IMR-90 (cell line): ENCODE measurements around the gene TENT5C. TPM values are rescaled to one million over a fixed set of nuclear protein-coding genes. Genes with fewer than 3 reads are reported as not detected.

Experiments used
- ATAC-seq: fragments of 200-7000 bp; cut with Tn5 transposase; 2 replicates; pipeline ENCODE4 v1.9.1; 2020; ENCODE audit warnings: low read depth, mild to moderate bottlenecking, moderate library complexity
- BruUV-seq: library from RNA; stranded (reverse); fragments of 400-500 nt; replicated peaks from 2 replicates; lab custom pipeline; 2021; lab: Mats Ljungman, UMichigan
- CTCF ChIA-PET: fragments of 300-600 bp; formaldehyde crosslinking; extraction: SDS; loops from one replicate; lab custom pipeline; 2021; ENCODE audit warnings: antibody characterized with exemption; lab: Yijun Ruan, JAX
- POLR2A ChIA-PET: fragments of 300-600 bp; sonication (Branson Sonifier 250); formaldehyde crosslinking; loops from one replicate; lab custom pipeline; 2022; ENCODE audit warnings: antibody characterized with exemption; ENCODE audit not compliant: unreplicated experiment; lab: Charles Lee
- DNase-seq: peaks from one replicate; pipeline ENCODE4 v3.0.0; 2013
- H2AFZ ChIP-seq: replicated peaks from 2 replicates; pipeline ENCODE3; 2013; ENCODE audit warnings: low read length, mild to moderate bottlenecking; ENCODE audit not compliant: poor library complexity
- H2AK5ac ChIP-seq: 2 replicates; pipeline ENCODE4 v1.6.1; 2013; ENCODE audit warnings: low read depth, low read length, inconsistent platforms
- H2AK9ac ChIP-seq: replicated peaks from 2 replicates; pipeline ENCODE3; 2013; ENCODE audit warnings: mild to moderate bottlenecking, low read depth, low read length, moderate library complexity; ENCODE audit not compliant: poor library complexity
- H2BK120ac ChIP-seq: 2 replicates; pipeline ENCODE4 v1.6.1; 2013; ENCODE audit warnings: low read depth, low read length, inconsistent platforms
- H2BK15ac ChIP-seq: 3 replicates; pipeline ENCODE4 v1.6.1; 2013; ENCODE audit warnings: low read depth, low read length, inconsistent platforms
- H2BK20ac ChIP-seq: 2 replicates; pipeline ENCODE4 v1.6.1; 2013; ENCODE audit warnings: low read depth, mild to moderate bottlenecking, inconsistent platforms, low read length, moderate library complexity
- H2BK5ac ChIP-seq: 2 replicates; pipeline ENCODE4 v1.6.1; 2013; ENCODE audit warnings: mild to moderate bottlenecking, low read depth, low read length, inconsistent platforms; ENCODE audit not compliant: poor library complexity, severe bottlenecking
- H3K14ac ChIP-seq: replicated peaks from 2 replicates; pipeline ENCODE4 v1.6.1; 2013; ENCODE audit warnings: low read depth, low read length, inconsistent platforms
- H3K18ac ChIP-seq: 2 replicates; pipeline ENCODE4 v1.6.1; 2013; ENCODE audit warnings: low read depth, low read length, control low read depth
- H3K23ac ChIP-seq: 2 replicates; pipeline ENCODE4 v1.6.1; 2013; ENCODE audit warnings: low read depth, low read length, inconsistent platforms
- H3K27ac ChIP-seq: 2 replicates; pipeline ENCODE4 v1.5.1; 2013; ENCODE audit warnings: mild to moderate bottlenecking, control low read depth, low read length; ENCODE audit not compliant: insufficient read depth
- H3K27me3 ChIP-seq: 2 replicates; pipeline ENCODE4 v1.6.1; 2013; ENCODE audit warnings: low read length; ENCODE audit not compliant: control insufficient read depth, insufficient read depth
- H3K36me3 ChIP-seq: 2 replicates; pipeline ENCODE4 v1.6.1; 2013; ENCODE audit warnings: low read length, mixed read lengths; ENCODE audit not compliant: control insufficient read depth, insufficient read depth
- H3K4ac ChIP-seq: 2 replicates; pipeline ENCODE4 v1.6.1; 2013; ENCODE audit warnings: low read depth, low read length, inconsistent platforms
- H3K4me1 ChIP-seq: 2 replicates; pipeline ENCODE4 v1.6.1; 2013; ENCODE audit warnings: low read length, mixed read lengths; ENCODE audit not compliant: control insufficient read depth, insufficient read depth
- H3K4me2 ChIP-seq: 2 replicates; pipeline ENCODE4 v1.6.1; 2013; ENCODE audit warnings: low read depth, mild to moderate bottlenecking, control low read depth, low read length, moderate library complexity
- H3K4me3 ChIP-seq: 2 replicates; pipeline ENCODE4 v1.5.1; 2013; ENCODE audit warnings: low read depth, mild to moderate bottlenecking, control low read depth, low read length, moderate library complexity; ENCODE audit not compliant: insufficient read depth
- H3K56ac ChIP-seq: 2 replicates; pipeline ENCODE4 v1.6.1; 2013; ENCODE audit warnings: low read length, inconsistent platforms; ENCODE audit not compliant: insufficient read depth; ENCODE audit errors: extremely low read depth
- H3K79me1 ChIP-seq, 2 experiments: 2 replicates each; pipeline ENCODE4 v1.6.1; 2013; ENCODE audit warnings: low read length in 2 of 2, inconsistent platforms in 1 of 2, low read depth in 1 of 2
- H3K9ac ChIP-seq: 2 replicates; pipeline ENCODE4 v1.6.1; 2013; ENCODE audit warnings: low read depth, low read length, control low read depth
- H3K9me1 ChIP-seq: 2 replicates; pipeline ENCODE4 v1.6.1; 2013; ENCODE audit warnings: low read length, inconsistent platforms; ENCODE audit not compliant: insufficient read depth
- H3K9me3 ChIP-seq: 2 replicates; pipeline ENCODE4 v1.6.1; 2013; ENCODE audit warnings: low read length; ENCODE audit not compliant: control insufficient read depth, insufficient read depth
- H4K20me1 ChIP-seq: 2 replicates; pipeline ENCODE4 v1.6.1; 2013; ENCODE audit warnings: low read length, inconsistent platforms; ENCODE audit not compliant: insufficient read depth
- H4K5ac ChIP-seq: 2 replicates; pipeline ENCODE4 v1.6.1; 2013; ENCODE audit warnings: mild to moderate bottlenecking, low read depth, low read length, control low read depth
- H4K8ac ChIP-seq, 2 experiments: 2 replicates each; pipeline ENCODE4 v1.6.1; 2013; ENCODE audit warnings: low read depth in 2 of 2, low read length in 2 of 2, control low read depth in 1 of 2, inconsistent platforms in 1 of 2
- H4K91ac ChIP-seq: 2 replicates; pipeline ENCODE4 v1.6.1; 2013; ENCODE audit warnings: low read depth, low read length, inconsistent platforms; ENCODE audit not compliant: insufficient read depth
- MAFK ChIP-seq: IDR thresholded peaks from 2 replicates; pipeline ENCODE4 v1.6.1; 2012; ENCODE audit warnings: low read depth, low read length, improper control_type of control experiment
- WGBS, 2 experiments: methylation state at CpG; one replicate each; pipeline versions ENCODE4 v1.1.5 to v1.1.7; 2013; ENCODE audit warnings: missing lambda C conversion rate in 2 of 2; ENCODE audit not compliant: insufficient read length in 1 of 2; ENCODE audit errors: extremely low coverage in 2 of 2; 5-methylcytosine and 5-hydroxymethylcytosine counted together
- dilution Hi-C: fragments of 300-500 bp; cut with HindIII; formaldehyde crosslinking; loops from one replicate; pipeline ENCODE4 v1.14.3; 2018; ENCODE audit warnings: low sequenced_read_pairs; ENCODE audit not compliant: unreplicated experiment
- in situ Hi-C: fragments of 300-500 bp; cut with MboI; formaldehyde crosslinking; loops from 3 replicates; pipeline ENCODE4 v1.14.3; 2019; ENCODE audit warnings: low sequenced_read_pairs, inconsistent platforms, mixed read lengths
- intact Hi-C: fragments of 100-400 bp; cut with micrococcal nuclease; formaldehyde crosslinking; loops from 2 replicates; pipeline ENCODE4 v1.10.0; 2022
- polyA plus RNA-seq, 3 experiments: library from polyadenylated mRNA; depleted of rRNA; stranded (reverse); fragments of >200 nt; gene quantifications; 2 replicates each; pipeline ENCODE4 v1.2.3, GENCODE V29; 2012; ENCODE audit warnings: low replicate concordance in 1 of 3
- total RNA-seq: library from RNA; depleted of rRNA; stranded (reverse); fragments of >200 nt; gene quantifications from 2 replicates; pipeline ENCODE4 v1.2.3, GENCODE V29; 2012

The TENT5C gene
- total and polyA plus RNA-seq, 2 of the 4 experiments (the other 2 are of a cell fraction) = 1.5 to 4.1 TPM

GRCh38 chr1:117580882-117581281 lies 25.0 kb upstream of the TENT5C start:
- H3K23ac ChIP-seq = no peak overlapping the region
- H3K14ac ChIP-seq = no peak overlapping the region
- no peak overlapping the region for H2BK120ac ChIP-seq
- no peaks in the 10 kb centered on the region for H3K9me1 ChIP-seq
- intact Hi-C loops (no loop called here), dilution Hi-C loops (no loop called here), in situ Hi-C loops (no loop called here)
- no peak overlapping the region for H3K4ac ChIP-seq
- no peak overlapping the region for H2AK9ac ChIP-seq
- H3K9ac ChIP-seq = no peak overlapping the region
- ChIA-PET POLR2A (no interaction called here), CTCF (interaction anchor here (0.5 kb wide), 1 partner anchor 22 kb away, joined by 6 read pairs; no protein-coding TSS in a partner anchor)
- no peak overlapping the region for H4K5ac ChIP-seq
- no peaks in the 10 kb centered on the region for H3K9me3 ChIP-seq
- no peak overlapping the region for H2AK5ac ChIP-seq
- BruUV-seq = no TSS peak
- WGBS, 2 experiments = 40% methylated on average over 2 of the region's 2 CpGs; no CpG with 5 or more reads in 1 of the 2 experiments
- ATAC-seq = no peak
- H2BK20ac ChIP-seq = no peak overlapping the region
- H4K20me1 ChIP-seq = no peaks in the 10 kb centered on the region
- no peak overlapping the region for H3K18ac ChIP-seq
- H3K4me3 ChIP-seq = no peak overlapping the region
- no peak overlapping the region for H4K8ac ChIP-seq
- no peaks in the 10 kb centered on the region for H3K4me1 ChIP-seq
- no peak overlapping the region for H3K56ac ChIP-seq
- no peak overlapping the region for H3K27ac ChIP-seq
- peaks cover 5% of the 10 kb centered on the region; the same call in 1 of the 2 replicates for H3K27me3 ChIP-seq
- no peak overlapping the region for H2BK15ac ChIP-seq
- no peak overlapping the region for H2AFZ ChIP-seq
- H2BK5ac ChIP-seq = no peak overlapping the region
- H3K79me1 ChIP-seq = no peaks in the 10 kb centered on the region
- no peak overlapping the region for H4K91ac ChIP-seq
- DNase-seq = no peak
- no peaks in the 10 kb centered on the region for H3K36me3 ChIP-seq
- TF ChIP-seq MAFK = no peak
- no peak overlapping the region for H3K4me2 ChIP-seq
